SK-N-SH treated with all-trans-retinoic acid at 6 μM for 48 hours (cell line): ENCODE data around the gene CRHR1.
"Not testable (repeated sequence)": the region's sequence is repeated elsewhere in the genome, so short reads cannot be mapped to it uniquely, and the experiment has no call there.

Source experiments
- ATAC-seq: fragments of 200-7000 bp; cut with Tn5 transposase; 3 replicates; pipeline ENCODE4 v1.9.1; 2020; ENCODE audit warnings: mild to moderate bottlenecking, moderate library complexity
- BACH2 ChIP-seq: fragments of 250-450 bp; sonication (Bioruptor Pico); IDR thresholded peaks from 2 replicates; pipeline ENCODE4 v1.9.0; 2021; ENCODE audit warnings: mild to moderate bottlenecking, borderline replicate concordance
- CREB5 ChIP-seq: fragments of 250-450 bp; sonication (Bioruptor Pico); IDR thresholded peaks from 2 replicates; pipeline ENCODE4 v1.5.1; 2020; ENCODE audit warnings: low read depth, mild to moderate bottlenecking, moderate library complexity
- CSDC2 ChIP-seq: fragments of 250-450 bp; sonication (Bioruptor Pico); IDR thresholded peaks from 2 replicates; pipeline ENCODE4 v1.5.0; 2020; ENCODE audit warnings: mild to moderate bottlenecking, moderate library complexity
- ESRRG ChIP-seq: fragments of 250-450 bp; sonication (Bioruptor Pico); IDR thresholded peaks from 2 replicates; pipeline ENCODE4 v1.6.1; 2021; ENCODE audit warnings: mild to moderate bottlenecking
- ISL1 ChIP-seq: fragments of 250-450 bp; sonication (Bioruptor Pico); IDR thresholded peaks from 2 replicates; pipeline ENCODE4 v2.1.2; 2022; ENCODE audit warnings: mild to moderate bottlenecking, moderate library complexity
- OSR1 ChIP-seq: fragments of 250-450 bp; sonication (Bioruptor Pico); IDR thresholded peaks from 2 replicates; pipeline ENCODE4 v1.8.0; 2022; ENCODE audit warnings: moderate library complexity, mild to moderate bottlenecking, inconsistent platforms
- PATZ1 ChIP-seq: fragments of 250-450 bp; sonication (Bioruptor Pico); IDR thresholded peaks from 2 replicates; pipeline ENCODE4 v1.8.0; 2020; ENCODE audit warnings: mild to moderate bottlenecking, moderate library complexity, borderline replicate concordance
- POU6F1 ChIP-seq: fragments of 250-450 bp; sonication (Bioruptor Pico); IDR thresholded peaks from 2 replicates; pipeline ENCODE4 v1.8.0; 2021; ENCODE audit warnings: low read depth, mild to moderate bottlenecking, moderate library complexity, borderline replicate concordance
- PPARA ChIP-seq: fragments of 250-450 bp; sonication (Bioruptor Pico); IDR thresholded peaks from 2 replicates; pipeline ENCODE4 v1.5.0; 2020; ENCODE audit warnings: mild to moderate bottlenecking, borderline replicate concordance
- RARB ChIP-seq: fragments of 250-450 bp; sonication (Bioruptor Pico); IDR thresholded peaks from 2 replicates; pipeline ENCODE4 v1.8.0; 2021; ENCODE audit warnings: mild to moderate bottlenecking, moderate library complexity
- TCF4 ChIP-seq: fragments of 250-450 bp; sonication (Bioruptor Pico); IDR thresholded peaks from 2 replicates; pipeline ENCODE4 v1.8.0; 2021; ENCODE audit warnings: mild to moderate bottlenecking, moderate library complexity, borderline replicate concordance
- TOX ChIP-seq: fragments of 250-450 bp; sonication (Bioruptor Pico); IDR thresholded peaks from 2 replicates; pipeline ENCODE4 v1.8.0; 2021; ENCODE audit warnings: mild to moderate bottlenecking, moderate library complexity, borderline replicate concordance
- ZC3H10 ChIP-seq: fragments of 250-450 bp; sonication (Bioruptor Pico); IDR thresholded peaks from 2 replicates; pipeline ENCODE4 v1.5.1; 2021; ENCODE audit warnings: mild to moderate bottlenecking, moderate library complexity
- ZFP3 ChIP-seq: fragments of 250-450 bp; sonication (Bioruptor Pico); IDR thresholded peaks from 2 replicates; pipeline ENCODE4 v1.5.0; 2020; ENCODE audit warnings: mild to moderate bottlenecking, moderate library complexity
- ZFP30 ChIP-seq: fragments of 450-650 bp; formaldehyde crosslinking; IDR thresholded peaks from 2 replicates; pipeline ENCODE4 v1.5.0; 2022; ENCODE audit warnings: mild to moderate bottlenecking, moderate library complexity
- ZNF565 ChIP-seq: fragments of 450-650 bp; formaldehyde crosslinking; conservative IDR thresholded peaks from 2 replicates; pipeline ENCODE4 v1.5.0; 2020; ENCODE audit warnings: low read depth, mild to moderate bottlenecking, moderate library complexity
- ZNF70 ChIP-seq: fragments of 450-650 bp; formaldehyde crosslinking; IDR thresholded peaks from 2 replicates; pipeline ENCODE4 v1.5.0; 2020; ENCODE audit warnings: mild to moderate bottlenecking, moderate library complexity
- ZNF8 ChIP-seq: fragments of 450-650 bp; formaldehyde crosslinking; IDR thresholded peaks from 2 replicates; pipeline ENCODE4 v1.5.0; 2020; ENCODE audit warnings: mild to moderate bottlenecking, moderate library complexity

CRHR1 gene

GRCh38 chr17:45854209-45854608, 70.1 kb downstream of the CRHR1 start:
- no peak for ATAC-seq

GRCh38 chr17:45855691-45856336, 71.7 kb downstream of the CRHR1 start:
- no peak for ATAC-seq
- TF ChIP-seq ZNF8 (CRISPR knock-in tag) (no peak), ZNF70 (no peak), TOX (CRISPR knock-in tag) (no peak), ZC3H10 (no peak), OSR1 (no peak), ZFP30 (CRISPR knock-in tag) (no peak), BACH2 (CRISPR knock-in tag) (no peak), ESRRG (CRISPR knock-in tag) (no peak)

More at GRCh38 chr17:45854209-45854608, 70.1 kb downstream of the CRHR1 start:
- TF ChIP-seq ZNF70 (no peak), PATZ1 (no peak), ISL1 (CRISPR knock-in tag) (no peak), POU6F1 (CRISPR knock-in tag) (no peak), CREB5 (CRISPR knock-in tag) (no peak), RARB (CRISPR knock-in tag) (no peak), PPARA (CRISPR knock-in tag) (no peak), ZNF8 (CRISPR knock-in tag) (no peak), ESRRG (CRISPR knock-in tag) (no peak), CSDC2 (CRISPR knock-in tag) (no peak)

- TF ChIP-seq PPARA (CRISPR knock-in tag) (no peak), CSDC2 (CRISPR knock-in tag) (peak; percentile 73; the same call in 1 of the 2 replicates)
- peak; percentile 78 for ATAC-seq
These were observed 74.0 kb downstream of the CRHR1 start for GRCh38 chr17:45857977-45858708.

GRCh38 chr17:45861165-45861564, 77.0 kb downstream of the CRHR1 start:
- ATAC-seq, result no peak; the same call in 2 of the 3 replicates
- no peak for TF ChIP-seq ZNF70
- TF ChIP-seq ISL1 (CRISPR knock-in tag), result no peak
- TF ChIP-seq ZNF565 (CRISPR knock-in tag), result no peak
- TF ChIP-seq POU6F1 (CRISPR knock-in tag), result no peak
- no peak for TF ChIP-seq OSR1
- no peak for TF ChIP-seq BACH2 (CRISPR knock-in tag)
- no peak for TF ChIP-seq ZFP3 (CRISPR knock-in tag)
- peak; percentile 44; the same call in 1 of the 2 replicates for TF ChIP-seq TCF4 (CRISPR knock-in tag)
- TF ChIP-seq PATZ1, result no peak
- TF ChIP-seq, all 23 proteins: peak for 1

- ATAC-seq, result not testable (repeated sequence)
These were observed 78.0 kb downstream of the CRHR1 start for GRCh38 chr17:45862127-45862526.
